NCI-H345 treated with DMSO at 0.1 percent for 48 hours (cell line): Measurements from ENCODE around the gene TSR3.

Experiments used
- DNase-seq: peaks from one replicate; lab custom pipeline; 2025; ENCODE audit not compliant: unreplicated experiment; lab: John Stamatoyannopoulos, UW

TSR3 gene

GRCh38 chr16:1311212-1311737, 40.4 kb downstream of the TSR3 start:
- DNase-seq = no peak

- DNase-seq = no peak
Measured at GRCh38 chr16:1310832-1311200, 40.9 kb downstream of the TSR3 start.

DNA sequence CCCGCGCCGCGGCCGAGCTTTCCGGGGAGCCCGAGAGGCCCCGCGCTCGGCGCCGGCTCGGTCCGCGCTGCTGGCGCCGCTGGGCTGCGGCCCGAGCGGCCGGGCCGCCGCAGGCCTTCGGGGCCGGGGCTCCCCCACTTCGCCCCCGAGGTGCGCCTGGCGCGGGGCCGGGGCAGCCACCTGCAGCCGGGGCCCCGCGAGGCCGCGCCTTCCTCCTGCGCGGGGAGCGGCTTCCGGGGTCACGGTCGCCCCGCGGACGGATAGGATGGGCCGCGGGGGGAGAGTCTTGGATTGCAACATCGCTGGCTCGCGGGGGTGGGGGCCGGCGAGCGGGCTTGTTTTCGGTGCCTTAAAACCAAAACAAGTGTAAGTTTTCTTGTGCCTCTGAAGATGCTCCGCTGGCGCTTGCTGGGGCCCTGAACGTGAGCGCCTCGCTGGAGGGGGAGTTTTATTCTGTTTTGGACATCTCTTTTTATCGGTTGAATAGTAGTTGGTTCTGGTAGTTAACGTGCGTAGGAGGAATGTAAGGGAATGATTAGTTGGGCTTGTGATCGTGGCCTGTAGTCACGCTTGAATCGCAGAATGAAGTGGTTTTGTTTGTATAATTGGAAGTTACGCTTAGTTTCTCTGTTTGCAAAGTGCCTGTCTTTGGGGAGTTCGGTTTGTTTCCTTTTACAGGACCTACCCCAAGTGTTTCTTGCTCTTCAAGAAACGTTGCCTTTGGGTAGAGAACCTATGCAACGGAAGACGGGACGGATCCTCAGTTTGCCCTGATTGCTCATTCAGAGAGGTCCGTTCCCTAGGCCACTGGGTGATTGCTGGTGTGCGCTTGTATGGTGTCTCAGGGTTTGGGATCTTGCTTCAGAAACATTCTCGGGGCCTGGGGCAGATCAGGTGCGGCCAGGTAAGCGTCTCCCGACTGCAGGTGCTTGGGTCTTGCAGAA, 41.5 kb downstream of the TSR3 start:
- no peak for DNase-seq

GRCh38 chr16:1308977-1309885, 42.4 kb downstream of the TSR3 start, which contains the start of gene UBE2I:
TSS of gene UBE2I (plus strand) at chr16:1309636. CDS start at chr16:1314031, 4,395 bp downstream.
- DNase-seq = peak; percentile 93

- no peak for DNase-seq
Measured at GRCh38 chr16:1308036-1308976, 43.4 kb downstream of the TSR3 start.

GRCh38 chr16:1306334-1306733, 45.3 kb downstream of the TSR3 start:
- DNase-seq = no peak

DNA sequence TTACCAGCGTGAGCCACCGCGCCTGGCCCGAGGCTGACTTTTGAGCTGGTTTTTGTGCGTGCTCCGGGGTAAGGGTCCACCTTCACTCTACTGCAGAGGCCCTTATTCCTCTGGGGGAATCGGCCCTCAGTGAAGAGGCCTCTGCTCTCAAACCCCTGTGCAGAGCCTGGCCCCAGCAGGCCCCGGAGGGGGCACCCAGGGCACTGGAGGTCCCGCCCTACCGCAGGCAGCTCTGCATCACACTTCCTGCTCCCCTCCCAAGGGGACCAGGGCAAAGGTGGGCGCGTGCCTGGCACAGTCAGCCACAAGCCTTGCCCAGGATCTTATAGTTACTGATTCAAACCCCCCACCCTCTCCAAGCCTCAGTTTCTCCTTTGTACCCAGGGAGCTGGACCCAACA, 45.9 kb downstream of the TSR3 start:
- no peak for DNase-seq

DNA sequence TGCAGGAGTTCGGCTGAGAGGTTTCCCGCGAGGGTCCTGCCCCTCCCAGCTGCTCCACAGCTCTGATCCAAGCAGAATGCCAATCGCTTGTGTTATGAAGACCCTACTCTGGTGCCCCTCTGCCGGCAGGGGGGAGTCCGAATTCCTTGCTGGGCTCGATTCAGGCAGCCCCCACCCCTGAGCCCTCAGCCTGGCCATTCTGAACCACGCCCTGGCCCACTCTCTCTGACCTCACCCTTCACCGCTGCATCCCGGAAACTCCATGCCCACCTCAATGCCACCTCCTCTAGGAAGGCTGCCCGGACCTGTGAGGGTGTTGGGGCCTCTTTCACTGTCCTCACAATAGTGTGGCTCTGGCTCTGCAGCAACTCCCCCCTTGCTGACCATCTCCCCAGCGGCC, 50.1 kb downstream of the TSR3 start:
- DNase-seq = no peak

- DNase-seq = peak; percentile 14
Measured at GRCh38 chr16:1300664-1301476, 50.8 kb downstream of the TSR3 start.

- no peak for DNase-seq
Measured at GRCh38 chr16:1299868-1300203, 51.8 kb downstream of the TSR3 start.
